Uterus (tissue), 2 donors: ENCODE results near the gene CTNND2.

ENCODE experiments used
- POLR2A ChIP-seq, 2 donors: fragments of 450-650 bp; IDR thresholded peaks; one replicate each; pipeline ENCODE4 v1.6.1; 2016; ENCODE audit warnings: antibody characterized with exemption in 2 of 2, mild to moderate bottlenecking in 1 of 2, moderate library complexity in 1 of 2
- TF ChIP-seq, protein P1 (sequence below), 4 experiments: fragments of 200-600 bp in 2 of 4; fragments of 450-650 bp in 2 of 4; sonication (generic) in 2 of 4; IDR thresholded peaks; one replicate each; pipeline ENCODE4 v1.5.1; 2016 to 2019; ENCODE audit warnings: antibody characterized with exemption in 4 of 4, mild to moderate bottlenecking in 2 of 4, moderate library complexity in 1 of 4

DNA sequence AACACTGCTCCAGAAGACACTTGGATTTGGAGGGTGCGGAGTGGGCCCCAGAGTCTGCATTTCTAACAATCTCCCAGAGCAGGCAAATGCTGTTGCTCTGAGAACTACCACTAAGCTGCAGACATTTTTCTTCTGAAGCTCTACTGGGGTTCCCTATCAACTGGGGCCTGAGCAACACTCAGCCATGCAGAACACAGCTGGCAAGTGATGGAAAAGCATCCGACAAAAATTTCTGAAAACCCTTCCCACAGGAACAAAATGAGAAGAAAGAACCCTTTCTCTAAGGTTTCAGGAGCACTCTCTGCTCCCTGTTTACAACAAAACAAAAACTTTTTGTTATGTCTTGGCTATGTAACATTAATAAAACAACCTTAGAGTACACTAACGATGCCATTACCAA lies 516.9 kb downstream of the CTNND2 start:
- TF ChIP-seq POLR2A (IDR thresholded peaks at IDR 0.05), result no peak
- TF ChIP-seq, protein P1, sequence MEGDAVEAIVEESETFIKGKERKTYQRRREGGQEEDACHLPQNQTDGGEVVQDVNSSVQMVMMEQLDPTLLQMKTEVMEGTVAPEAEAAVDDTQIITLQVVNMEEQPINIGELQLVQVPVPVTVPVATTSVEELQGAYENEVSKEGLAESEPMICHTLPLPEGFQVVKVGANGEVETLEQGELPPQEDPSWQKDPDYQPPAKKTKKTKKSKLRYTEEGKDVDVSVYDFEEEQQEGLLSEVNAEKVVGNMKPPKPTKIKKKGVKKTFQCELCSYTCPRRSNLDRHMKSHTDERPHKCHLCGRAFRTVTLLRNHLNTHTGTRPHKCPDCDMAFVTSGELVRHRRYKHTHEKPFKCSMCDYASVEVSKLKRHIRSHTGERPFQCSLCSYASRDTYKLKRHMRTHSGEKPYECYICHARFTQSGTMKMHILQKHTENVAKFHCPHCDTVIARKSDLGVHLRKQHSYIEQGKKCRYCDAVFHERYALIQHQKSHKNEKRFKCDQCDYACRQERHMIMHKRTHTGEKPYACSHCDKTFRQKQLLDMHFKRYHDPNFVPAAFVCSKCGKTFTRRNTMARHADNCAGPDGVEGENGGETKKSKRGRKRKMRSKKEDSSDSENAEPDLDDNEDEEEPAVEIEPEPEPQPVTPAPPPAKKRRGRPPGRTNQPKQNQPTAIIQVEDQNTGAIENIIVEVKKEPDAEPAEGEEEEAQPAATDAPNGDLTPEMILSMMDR (IDR thresholded peaks at IDR 0.05), result no peak
